ENCODE results near the gene LRP8.

- TF ChIP-seq CTCF (conservative IDR thresholded peaks at IDR 0.05; ENCODE audit: low read length): no peak
- TF ChIP-seq EZH2phosphoT487 (IDR thresholded peaks at IDR 0.05; ENCODE audit: borderline replicate concordance): no peak
Observed at GRCh38 chr1:53241828-53242227, 86.0 kb downstream of the LRP8 start.
